Ovary (tissue), 3 donors: ENCODE data around the gene OR9Q1.

ENCODE experiments used
- CTCF ChIP-seq, 3 donors: fragments of 450-650 bp in 2 of 3; fragments of 200-600 bp in 1 of 3; IDR thresholded peaks; one replicate each; pipeline versions ENCODE4 v1.5.1 to v1.8.0; 2016 to 2022; ENCODE audit warnings: antibody characterized with exemption in 3 of 3, mild to moderate bottlenecking in 1 of 3
- EP300 ChIP-seq: sonication (generic); formaldehyde crosslinking; IDR thresholded peaks from one replicate; pipeline ENCODE4 v1.6.1; 2017; ENCODE audit warnings: antibody characterized with exemption
- POLR2A ChIP-seq: fragments of 450-650 bp; IDR thresholded peaks from one replicate; pipeline ENCODE4 v1.6.1; 2017; ENCODE audit warnings: antibody characterized with exemption, mild to moderate bottlenecking, moderate library complexity
- donor health status: DM: no; HTN: no; CAD: no.

- TF ChIP-seq CTCF (IDR thresholded peaks at IDR 0.05) (no peak), POLR2A (no peak), EP300 (no peak)
These were observed 20.6 kb upstream of the OR9Q1 start for GRCh38 chr11:58003036-58003435.
